IMR-90 (cell line): ENCODE results near the gene GUCY2D. TPM values are rescaled to one million over a fixed set of nuclear protein-coding genes. Genes with fewer than 3 reads are reported as not detected.
"Not testable (repeated sequence)": the region's sequence is repeated elsewhere in the genome, so short reads cannot be mapped to it uniquely, and the experiment has no call there.

ENCODE experiments used
- ATAC-seq: fragments of 200-7000 bp; cut with Tn5 transposase; 2 replicates; pipeline ENCODE4 v1.9.1; 2020; ENCODE audit warnings: low read depth, mild to moderate bottlenecking, moderate library complexity
- BruUV-seq: library from RNA; stranded (reverse); fragments of 400-500 nt; replicated peaks from 2 replicates; lab custom pipeline; 2021; lab: Mats Ljungman, UMichigan
- CTCF ChIA-PET: fragments of 300-600 bp; formaldehyde crosslinking; extraction: SDS; loops from one replicate; lab custom pipeline; 2021; ENCODE audit warnings: antibody characterized with exemption; lab: Yijun Ruan, JAX
- POLR2A ChIA-PET: fragments of 300-600 bp; sonication (Branson Sonifier 250); formaldehyde crosslinking; loops from one replicate; lab custom pipeline; 2022; ENCODE audit warnings: antibody characterized with exemption; ENCODE audit not compliant: unreplicated experiment; lab: Charles Lee
- DNase-seq: peaks from one replicate; pipeline ENCODE4 v3.0.0; 2013
- H2AFZ ChIP-seq: replicated peaks from 2 replicates; pipeline ENCODE3; 2013; ENCODE audit warnings: low read length, mild to moderate bottlenecking; ENCODE audit not compliant: poor library complexity
- H2AK5ac ChIP-seq: 2 replicates; pipeline ENCODE4 v1.6.1; 2013; ENCODE audit warnings: low read depth, low read length, inconsistent platforms
- H2AK9ac ChIP-seq: replicated peaks from 2 replicates; pipeline ENCODE3; 2013; ENCODE audit warnings: mild to moderate bottlenecking, low read depth, low read length, moderate library complexity; ENCODE audit not compliant: poor library complexity
- H2BK120ac ChIP-seq: 2 replicates; pipeline ENCODE4 v1.6.1; 2013; ENCODE audit warnings: low read depth, low read length, inconsistent platforms
- H2BK15ac ChIP-seq: 3 replicates; pipeline ENCODE4 v1.6.1; 2013; ENCODE audit warnings: low read depth, low read length, inconsistent platforms
- H2BK20ac ChIP-seq: 2 replicates; pipeline ENCODE4 v1.6.1; 2013; ENCODE audit warnings: low read depth, mild to moderate bottlenecking, inconsistent platforms, low read length, moderate library complexity
- H2BK5ac ChIP-seq: 2 replicates; pipeline ENCODE4 v1.6.1; 2013; ENCODE audit warnings: mild to moderate bottlenecking, low read depth, low read length, inconsistent platforms; ENCODE audit not compliant: poor library complexity, severe bottlenecking
- H3K14ac ChIP-seq: replicated peaks from 2 replicates; pipeline ENCODE4 v1.6.1; 2013; ENCODE audit warnings: low read depth, low read length, inconsistent platforms
- H3K18ac ChIP-seq: 2 replicates; pipeline ENCODE4 v1.6.1; 2013; ENCODE audit warnings: low read depth, low read length, control low read depth
- H3K23ac ChIP-seq: 2 replicates; pipeline ENCODE4 v1.6.1; 2013; ENCODE audit warnings: low read depth, low read length, inconsistent platforms
- H3K27ac ChIP-seq: 2 replicates; pipeline ENCODE4 v1.5.1; 2013; ENCODE audit warnings: mild to moderate bottlenecking, control low read depth, low read length; ENCODE audit not compliant: insufficient read depth
- H3K27me3 ChIP-seq: 2 replicates; pipeline ENCODE4 v1.6.1; 2013; ENCODE audit warnings: low read length; ENCODE audit not compliant: control insufficient read depth, insufficient read depth
- H3K36me3 ChIP-seq: 2 replicates; pipeline ENCODE4 v1.6.1; 2013; ENCODE audit warnings: low read length, mixed read lengths; ENCODE audit not compliant: control insufficient read depth, insufficient read depth
- H3K4ac ChIP-seq: 2 replicates; pipeline ENCODE4 v1.6.1; 2013; ENCODE audit warnings: low read depth, low read length, inconsistent platforms
- H3K4me1 ChIP-seq: 2 replicates; pipeline ENCODE4 v1.6.1; 2013; ENCODE audit warnings: low read length, mixed read lengths; ENCODE audit not compliant: control insufficient read depth, insufficient read depth
- H3K4me2 ChIP-seq: 2 replicates; pipeline ENCODE4 v1.6.1; 2013; ENCODE audit warnings: low read depth, mild to moderate bottlenecking, control low read depth, low read length, moderate library complexity
- H3K4me3 ChIP-seq: 2 replicates; pipeline ENCODE4 v1.5.1; 2013; ENCODE audit warnings: low read depth, mild to moderate bottlenecking, control low read depth, low read length, moderate library complexity; ENCODE audit not compliant: insufficient read depth
- H3K56ac ChIP-seq: 2 replicates; pipeline ENCODE4 v1.6.1; 2013; ENCODE audit warnings: low read length, inconsistent platforms; ENCODE audit not compliant: insufficient read depth; ENCODE audit errors: extremely low read depth
- H3K79me1 ChIP-seq, 2 experiments: 2 replicates each; pipeline ENCODE4 v1.6.1; 2013; ENCODE audit warnings: low read length in 2 of 2, inconsistent platforms in 1 of 2, low read depth in 1 of 2
- H3K9ac ChIP-seq: 2 replicates; pipeline ENCODE4 v1.6.1; 2013; ENCODE audit warnings: low read depth, low read length, control low read depth
- H3K9me1 ChIP-seq: 2 replicates; pipeline ENCODE4 v1.6.1; 2013; ENCODE audit warnings: low read length, inconsistent platforms; ENCODE audit not compliant: insufficient read depth
- H3K9me3 ChIP-seq: 2 replicates; pipeline ENCODE4 v1.6.1; 2013; ENCODE audit warnings: low read length; ENCODE audit not compliant: control insufficient read depth, insufficient read depth
- H4K20me1 ChIP-seq: 2 replicates; pipeline ENCODE4 v1.6.1; 2013; ENCODE audit warnings: low read length, inconsistent platforms; ENCODE audit not compliant: insufficient read depth
- H4K5ac ChIP-seq: 2 replicates; pipeline ENCODE4 v1.6.1; 2013; ENCODE audit warnings: mild to moderate bottlenecking, low read depth, low read length, control low read depth
- H4K8ac ChIP-seq, 2 experiments: 2 replicates each; pipeline ENCODE4 v1.6.1; 2013; ENCODE audit warnings: low read depth in 2 of 2, low read length in 2 of 2, control low read depth in 1 of 2, inconsistent platforms in 1 of 2
- H4K91ac ChIP-seq: 2 replicates; pipeline ENCODE4 v1.6.1; 2013; ENCODE audit warnings: low read depth, low read length, inconsistent platforms; ENCODE audit not compliant: insufficient read depth
- WGBS, 2 experiments: methylation state at CpG; one replicate each; pipeline versions ENCODE4 v1.1.5 to v1.1.7; 2013; ENCODE audit warnings: missing lambda C conversion rate in 2 of 2; ENCODE audit not compliant: insufficient read length in 1 of 2; ENCODE audit errors: extremely low coverage in 2 of 2; 5-methylcytosine and 5-hydroxymethylcytosine counted together
- dilution Hi-C: fragments of 300-500 bp; cut with HindIII; formaldehyde crosslinking; loops from one replicate; pipeline ENCODE4 v1.14.3; 2018; ENCODE audit warnings: low sequenced_read_pairs; ENCODE audit not compliant: unreplicated experiment
- in situ Hi-C: fragments of 300-500 bp; cut with MboI; formaldehyde crosslinking; loops from 3 replicates; pipeline ENCODE4 v1.14.3; 2019; ENCODE audit warnings: low sequenced_read_pairs, inconsistent platforms, mixed read lengths
- intact Hi-C: fragments of 100-400 bp; cut with micrococcal nuclease; formaldehyde crosslinking; loops from 2 replicates; pipeline ENCODE4 v1.10.0; 2022
- polyA plus RNA-seq, 3 experiments: library from polyadenylated mRNA; depleted of rRNA; stranded (reverse); fragments of >200 nt; gene quantifications; 2 replicates each; pipeline ENCODE4 v1.2.3, GENCODE V29; 2012; ENCODE audit warnings: low replicate concordance in 1 of 3
- total RNA-seq: library from RNA; depleted of rRNA; stranded (reverse); fragments of >200 nt; gene quantifications from 2 replicates; pipeline ENCODE4 v1.2.3, GENCODE V29; 2012

The GUCY2D gene
- total and polyA plus RNA-seq, 2 of the 4 experiments (the other 2 are of a cell fraction): 0.03 TPM; not detected in 1

- POLR2A ChIA-PET: not testable (repeated sequence)
- peaks cover 68% of the 10 kb centered on the region for H3K27me3 ChIP-seq
- intact Hi-C loops: loop anchor here (2.0 to 10.0 kb wide), 4 partner anchors 57 to 723 kb away; partner anchors contain the start of gene ALOXE3
Observed at GRCh38 chr17:8061851-8062250, 59.4 kb downstream of the GUCY2D start.

More at GRCh38 chr17:8061851-8062250, 59.4 kb downstream of the GUCY2D start:
- H3K27ac ChIP-seq, H3K36me3 ChIP-seq, H3K4ac ChIP-seq, H3K79me1 ChIP-seq, H2BK5ac ChIP-seq, H3K14ac ChIP-seq, H2AFZ ChIP-seq, H3K56ac ChIP-seq, DNase-seq, dilution Hi-C loops, H2BK120ac ChIP-seq, H2BK20ac ChIP-seq, H3K4me3 ChIP-seq, H3K4me1 ChIP-seq, H2BK15ac ChIP-seq, ATAC-seq, in situ Hi-C loops, H2AK9ac ChIP-seq, H4K5ac ChIP-seq, BruUV-seq, H3K9me1 ChIP-seq, H4K91ac ChIP-seq, H3K18ac ChIP-seq, H3K4me2 ChIP-seq, H3K9ac ChIP-seq, H4K20me1 ChIP-seq, H4K8ac ChIP-seq, H3K9me3 ChIP-seq, H3K23ac ChIP-seq, H2AK5ac ChIP-seq: not testable (repeated sequence)
- CTCF ChIA-PET: interaction anchor here (1.2 to 4.9 kb wide), 2 partner anchors 32 to 57 kb away, joined by 4 to 25 read pairs; partner anchors contain the start of gene ALOXE3
- 23% methylated on average over 3 of the region's 8 CpGs; no CpG with 5 or more reads in 1 of the 2 experiments for WGBS, 2 experiments
